Measurements from ENCODE around the gene AGAP2. TPM values are rescaled to one million over a fixed set of nuclear protein-coding genes. Genes with fewer than 3 reads are reported as not detected.

Gene AGAP2
- total RNA-seq, 3 donors from 2014 or later, result 1.3 to 2.7 (median 2.2) TPM

DNA sequence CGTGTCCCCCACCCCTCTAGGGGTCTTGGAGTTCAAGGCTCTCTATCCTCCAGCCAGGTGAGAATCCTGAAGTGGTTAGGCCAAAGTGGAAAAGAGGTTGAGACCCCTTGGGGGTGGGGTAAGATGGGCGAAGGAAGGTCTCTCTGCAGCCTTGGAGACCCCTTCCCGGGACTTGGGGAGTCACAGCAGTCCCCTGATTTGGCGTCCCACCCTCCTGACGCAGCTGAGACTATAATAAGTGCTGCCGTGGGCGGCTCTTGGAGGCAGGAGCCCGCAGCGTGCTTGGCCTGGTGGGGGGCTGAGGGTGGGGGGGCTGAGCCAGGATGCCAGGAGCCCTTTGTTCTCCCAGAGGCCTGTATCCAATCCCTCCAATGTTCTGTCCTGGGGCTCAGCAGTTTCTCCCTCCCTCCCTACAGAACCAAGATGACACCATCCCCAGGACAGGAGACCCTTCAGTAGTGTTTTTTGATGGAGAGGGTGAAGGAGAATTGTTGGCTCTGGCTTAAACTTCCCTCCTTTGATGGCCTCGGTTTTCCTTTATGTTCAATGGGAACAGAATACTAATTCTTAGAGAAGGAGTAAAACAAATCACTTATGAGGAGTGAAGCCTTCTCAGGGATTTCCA, 1.5 kb upstream of the AGAP2 start:
- intact Hi-C loops (cut with DNase I, micrococcal nuclease), result no loop called here
- Histone ChIP-seq H3K9me3 (no peaks in the 10 kb centered on the region), H3K4me1 (ENCODE audit: low read depth) (peaks cover 22% of the 10 kb centered on the region), H3K36me3 (ENCODE audit: low read depth) (no peaks in the 10 kb centered on the region), H3K4me3 (no peak overlapping the region)
- TF ChIP-seq, protein P1, sequence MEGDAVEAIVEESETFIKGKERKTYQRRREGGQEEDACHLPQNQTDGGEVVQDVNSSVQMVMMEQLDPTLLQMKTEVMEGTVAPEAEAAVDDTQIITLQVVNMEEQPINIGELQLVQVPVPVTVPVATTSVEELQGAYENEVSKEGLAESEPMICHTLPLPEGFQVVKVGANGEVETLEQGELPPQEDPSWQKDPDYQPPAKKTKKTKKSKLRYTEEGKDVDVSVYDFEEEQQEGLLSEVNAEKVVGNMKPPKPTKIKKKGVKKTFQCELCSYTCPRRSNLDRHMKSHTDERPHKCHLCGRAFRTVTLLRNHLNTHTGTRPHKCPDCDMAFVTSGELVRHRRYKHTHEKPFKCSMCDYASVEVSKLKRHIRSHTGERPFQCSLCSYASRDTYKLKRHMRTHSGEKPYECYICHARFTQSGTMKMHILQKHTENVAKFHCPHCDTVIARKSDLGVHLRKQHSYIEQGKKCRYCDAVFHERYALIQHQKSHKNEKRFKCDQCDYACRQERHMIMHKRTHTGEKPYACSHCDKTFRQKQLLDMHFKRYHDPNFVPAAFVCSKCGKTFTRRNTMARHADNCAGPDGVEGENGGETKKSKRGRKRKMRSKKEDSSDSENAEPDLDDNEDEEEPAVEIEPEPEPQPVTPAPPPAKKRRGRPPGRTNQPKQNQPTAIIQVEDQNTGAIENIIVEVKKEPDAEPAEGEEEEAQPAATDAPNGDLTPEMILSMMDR (IDR thresholded peaks at IDR 0.05), result no peak
- ATAC-seq (no peak), DNase-seq (no peak)

DNA sequence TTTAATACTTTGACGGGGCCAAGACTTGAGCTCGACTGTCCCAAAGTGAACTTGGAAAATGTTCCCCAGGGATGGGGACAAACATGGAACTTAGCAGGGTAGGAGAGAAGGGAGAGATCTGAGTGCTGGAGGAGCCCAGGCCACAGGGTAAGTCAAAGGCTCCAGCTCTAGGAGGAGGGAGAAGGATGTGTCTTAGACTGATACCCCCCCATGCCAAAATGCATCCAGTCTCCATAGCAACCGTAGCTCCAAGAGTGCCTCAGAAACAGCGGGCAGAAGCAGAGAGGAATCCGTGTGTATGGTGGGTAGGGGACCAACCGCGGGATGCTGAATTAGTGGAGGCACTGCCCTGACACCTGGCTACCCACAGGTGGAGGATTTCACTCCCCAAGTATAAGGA, 845 bp upstream of the AGAP2 start:
- TF ChIP-seq, protein P1 (IDR thresholded peaks at IDR 0.05), result no peak
- Histone ChIP-seq H3K36me3 (ENCODE audit: low read depth) (no peaks in the 10 kb centered on the region), H3K4me3 (no peak overlapping the region), H3K4me1 (ENCODE audit: low read depth) (peaks cover 21% of the 10 kb centered on the region), H3K9me3 (no peaks in the 10 kb centered on the region)
- ATAC-seq, result no peak
- no peak for DNase-seq
- intact Hi-C loops (cut with DNase I, micrococcal nuclease), result no loop called here

DNA sequence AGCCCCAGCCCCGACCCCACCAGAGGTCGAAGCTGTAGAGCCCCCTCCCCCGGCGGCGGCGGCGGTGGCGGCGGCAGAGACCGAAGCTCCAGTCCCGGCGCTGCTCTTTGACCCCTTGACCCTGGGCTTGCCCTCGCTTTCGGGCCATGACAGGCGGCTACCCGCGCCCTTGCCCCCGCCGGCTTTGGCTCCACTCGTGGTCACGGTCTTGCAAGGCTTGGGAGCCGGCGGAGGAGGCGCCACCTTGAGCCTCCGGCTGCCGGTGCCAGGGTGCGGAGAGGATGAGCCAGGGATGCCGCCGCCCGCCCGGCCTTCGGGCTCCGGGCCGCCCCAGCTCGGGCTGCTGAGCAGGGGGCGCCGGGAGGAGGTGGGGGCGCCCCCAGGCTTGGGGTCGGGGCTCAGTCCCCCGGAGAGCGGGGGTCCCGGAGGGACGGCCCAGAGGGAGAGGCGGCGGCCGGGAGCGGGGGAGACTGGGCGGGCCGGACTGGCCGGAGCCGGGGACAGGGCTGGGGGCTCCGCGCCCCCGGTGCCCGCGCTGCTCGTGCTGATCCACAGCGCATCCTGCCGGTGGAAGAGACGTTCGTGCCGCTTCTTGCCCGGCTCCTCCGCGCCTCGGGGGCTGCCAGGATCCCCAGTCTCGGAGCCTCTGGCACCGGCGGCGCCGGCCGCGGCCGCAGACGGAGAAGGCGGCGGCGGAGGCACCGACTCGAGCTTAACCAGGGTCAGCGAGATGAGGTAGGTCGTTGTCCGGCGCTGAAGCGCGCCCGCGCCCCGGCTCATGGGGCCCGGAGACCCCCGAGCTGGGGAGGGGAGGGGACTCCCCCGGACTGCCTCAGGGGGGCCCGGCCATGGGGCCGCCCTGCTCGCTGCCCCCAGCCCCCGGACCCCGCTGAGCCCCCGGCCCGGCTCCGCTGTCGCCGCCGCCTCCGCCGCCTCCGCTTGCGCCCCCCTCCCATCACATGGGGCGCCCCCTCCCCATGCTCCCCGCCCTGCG, 778 bp downstream of the AGAP2 start:
- ATAC-seq (no peak), DNase-seq (peak in 1 of 3 donors; percentile 25)
- TF ChIP-seq, protein P1 (IDR thresholded peaks at IDR 0.05), result no peak
- H3K36me3 ChIP-seq (ENCODE audit: low read depth), result no peaks in the 10 kb centered on the region
- intact Hi-C loops (cut with DNase I, micrococcal nuclease), result no loop called here
- no peaks in the 10 kb centered on the region for H3K9me3 ChIP-seq
- no peak overlapping the region for H3K4me3 ChIP-seq
- peaks cover 15% of the 10 kb centered on the region for H3K4me1 ChIP-seq (ENCODE audit: low read depth)

DNA sequence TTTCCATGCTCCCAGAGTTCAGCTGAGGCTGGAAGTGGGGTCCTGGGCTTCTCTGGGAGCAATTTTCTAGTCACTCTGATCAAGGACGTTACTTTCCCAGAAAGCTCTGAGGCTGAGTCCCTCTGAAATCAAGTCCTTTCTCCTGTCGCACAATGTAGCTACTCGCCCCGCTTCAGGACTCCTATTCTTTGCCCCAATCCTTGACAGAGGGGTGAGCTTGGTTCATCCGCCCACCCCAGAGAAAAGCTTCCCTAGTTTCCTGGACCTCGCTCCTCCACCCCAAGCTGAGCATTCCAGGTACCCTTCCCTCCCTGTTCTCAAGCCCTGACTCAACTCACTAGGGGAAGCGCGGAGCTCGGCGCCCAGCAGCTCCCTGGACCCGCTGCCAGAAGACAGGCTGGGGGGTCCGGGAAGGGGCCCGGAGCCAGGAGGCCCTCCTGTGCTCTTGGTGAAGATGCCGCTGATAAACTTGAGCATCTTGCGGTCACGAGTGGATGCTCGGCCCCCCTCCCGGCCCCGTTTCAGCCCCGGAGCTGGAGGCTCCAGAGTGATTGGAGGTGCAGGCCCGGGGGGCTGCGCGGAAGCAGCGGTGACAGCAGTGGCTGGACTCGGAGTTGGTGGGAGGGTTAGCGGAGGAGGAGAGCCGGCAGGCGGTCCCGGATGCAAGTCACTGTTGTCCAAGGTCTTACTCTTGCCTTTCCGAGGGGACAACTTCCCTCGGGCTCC, 1.6 kb downstream of the AGAP2 start:
- H3K4me3 ChIP-seq, result no peak overlapping the region
- intact Hi-C loops (cut with DNase I, micrococcal nuclease), result no loop called here
- TF ChIP-seq, protein P1 (IDR thresholded peaks at IDR 0.05), result no peak
- no peak for DNase-seq
- no peaks in the 10 kb centered on the region for H3K36me3 ChIP-seq (ENCODE audit: low read depth)
- no peak for ATAC-seq
- H3K9me3 ChIP-seq, result no peaks in the 10 kb centered on the region
- H3K4me1 ChIP-seq (ENCODE audit: low read depth), result peaks cover 15% of the 10 kb centered on the region

DNA sequence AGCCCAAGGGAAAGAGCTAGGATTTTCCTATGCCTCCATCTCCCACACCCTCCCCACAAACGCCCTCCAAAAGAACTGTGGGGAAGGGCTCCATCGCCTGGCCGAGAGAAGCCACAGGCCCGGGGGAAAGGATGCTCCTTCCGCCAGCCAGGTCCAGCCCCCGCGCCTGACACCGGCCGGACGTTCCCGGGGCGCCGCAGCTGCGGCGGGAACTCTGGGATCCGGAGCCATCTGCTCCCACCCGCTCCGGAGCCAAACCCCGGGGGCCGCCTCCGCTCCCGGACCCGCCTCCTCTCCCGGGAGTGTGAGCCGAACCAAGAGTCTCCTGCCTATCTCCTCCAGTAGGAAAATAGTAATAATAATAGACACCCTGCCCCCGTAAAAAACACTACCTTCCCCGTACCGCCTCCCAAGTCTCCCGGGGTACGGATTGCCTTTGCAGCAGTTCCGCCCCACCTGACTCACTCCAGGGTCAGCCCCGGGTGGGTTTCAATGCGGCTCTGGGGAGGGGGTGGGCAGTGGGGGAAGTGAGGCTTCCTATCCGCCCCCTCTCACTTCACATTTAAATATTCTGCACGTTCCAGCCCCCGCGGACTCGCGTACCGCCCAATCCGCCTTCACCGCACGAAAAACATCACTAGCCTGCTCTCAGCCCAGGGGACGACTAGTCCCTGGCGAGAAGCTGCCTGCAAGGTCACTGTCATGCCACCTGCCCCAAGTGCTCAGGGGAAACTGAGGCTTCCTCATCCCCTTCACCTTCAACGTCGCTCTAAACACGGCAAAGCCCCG, 2.4 kb downstream of the AGAP2 start:
- TF ChIP-seq, protein P1 (IDR thresholded peaks at IDR 0.05), result no peak
- no peaks in the 10 kb centered on the region for H3K9me3 ChIP-seq
- no peak for ATAC-seq
- no peaks in the 10 kb centered on the region for H3K36me3 ChIP-seq (ENCODE audit: low read depth)
- peak in 1 of 3 donors; percentile 32 for DNase-seq
- intact Hi-C loops (cut with DNase I, micrococcal nuclease), result no loop called here
- peaks cover 15% of the 10 kb centered on the region for H3K4me1 ChIP-seq (ENCODE audit: low read depth)
- H3K4me3 ChIP-seq, result no peak overlapping the region

All from mucosa of descending colon (tissue), 3 donors.